ENCODE measurements around the gene AFG1L. TPM values are rescaled to one million over a fixed set of nuclear protein-coding genes. Genes with fewer than 3 reads are reported as not detected.

AFG1L gene
- total RNA-seq, 1 donor from 2014 or later: 9.4 TPM

GRCh38 chr6:108549241-108549640 lies 254.4 kb downstream of the AFG1L start:
- Mint-ChIP-seq H3K9me3 (ENCODE audit: unreplicated experiment) (no peaks in the 10 kb centered on the region), H3K4me3 (ENCODE audit: unreplicated experiment) (no peak overlapping the region), H3K27me3 (ENCODE audit: unreplicated experiment) (peaks cover 3% of the 10 kb centered on the region), H3K36me3 (ENCODE audit: unreplicated experiment) (no peaks in the 10 kb centered on the region), H3K4me1 (ENCODE audit: low read depth, unreplicated experiment) (no peaks in the 10 kb centered on the region), H3K27ac (ENCODE audit: unreplicated experiment) (no peak overlapping the region)
- TF ChIP-seq CTCF (IDR thresholded peaks at IDR 0.05; ENCODE audit: partially characterized antibody, unreplicated experiment): no peak
- no peak for DNase-seq

- DNase-seq: no peak
- Mint-ChIP-seq H3K4me3 (ENCODE audit: unreplicated experiment) (no peak overlapping the region), H3K9me3 (ENCODE audit: unreplicated experiment) (no peaks in the 10 kb centered on the region), H3K27ac (ENCODE audit: unreplicated experiment) (no peak overlapping the region), H3K4me1 (ENCODE audit: low read depth, unreplicated experiment) (no peaks in the 10 kb centered on the region), H3K27me3 (ENCODE audit: unreplicated experiment) (peaks cover 3% of the 10 kb centered on the region), H3K36me3 (ENCODE audit: unreplicated experiment) (no peaks in the 10 kb centered on the region)
- no peak for TF ChIP-seq CTCF (IDR thresholded peaks at IDR 0.05; ENCODE audit: partially characterized antibody, unreplicated experiment)
These were observed 254.9 kb downstream of the AFG1L start for GRCh38 chr6:108549741-108550140.

- DNase-seq: no peak
- TF ChIP-seq CTCF (IDR thresholded peaks at IDR 0.05; ENCODE audit: partially characterized antibody, unreplicated experiment): no peak
- Mint-ChIP-seq H3K36me3 (ENCODE audit: unreplicated experiment) (no peaks in the 10 kb centered on the region), H3K4me3 (ENCODE audit: unreplicated experiment) (no peak overlapping the region), H3K27me3 (ENCODE audit: unreplicated experiment) (peaks cover 3% of the 10 kb centered on the region), H3K4me1 (ENCODE audit: low read depth, unreplicated experiment) (no peaks in the 10 kb centered on the region), H3K9me3 (ENCODE audit: unreplicated experiment) (no peaks in the 10 kb centered on the region), H3K27ac (ENCODE audit: unreplicated experiment) (no peak overlapping the region)
These were observed 255.4 kb downstream of the AFG1L start for GRCh38 chr6:108550256-108550655.

GRCh38 chr6:108555399-108556052 lies 260.7 kb downstream of the AFG1L start:
- DNase-seq: no peak
- no peak for TF ChIP-seq CTCF (IDR thresholded peaks at IDR 0.05; ENCODE audit: partially characterized antibody, unreplicated experiment)
- Mint-ChIP-seq H3K27ac (ENCODE audit: unreplicated experiment) (no peak overlapping the region), H3K27me3 (ENCODE audit: unreplicated experiment) (peaks cover 15% of the 10 kb centered on the region), H3K9me3 (ENCODE audit: unreplicated experiment) (peaks cover 6% of the 10 kb centered on the region), H3K36me3 (ENCODE audit: unreplicated experiment) (no peaks in the 10 kb centered on the region), H3K4me3 (ENCODE audit: unreplicated experiment) (no peak overlapping the region), H3K4me1 (ENCODE audit: low read depth, unreplicated experiment) (peaks cover 7% of the 10 kb centered on the region)

- H3K4me1 Mint-ChIP-seq (ENCODE audit: low read depth, unreplicated experiment): peaks cover 7% of the 10 kb centered on the region
- TF ChIP-seq CTCF (IDR thresholded peaks at IDR 0.05; ENCODE audit: partially characterized antibody, unreplicated experiment): no peak
- DNase-seq: no peak
- H3K36me3 Mint-ChIP-seq (ENCODE audit: unreplicated experiment): no peaks in the 10 kb centered on the region
- peaks cover 15% of the 10 kb centered on the region for H3K27me3 Mint-ChIP-seq (ENCODE audit: unreplicated experiment)
- peaks cover 6% of the 10 kb centered on the region for H3K9me3 Mint-ChIP-seq (ENCODE audit: unreplicated experiment)
- no peak overlapping the region for H3K27ac Mint-ChIP-seq (ENCODE audit: unreplicated experiment)
- H3K4me3 Mint-ChIP-seq (ENCODE audit: unreplicated experiment): no peak overlapping the region
These were observed 261.4 kb downstream of the AFG1L start for GRCh38 chr6:108556250-108556649.

All from glutamatergic neuron (in vitro differentiated cells).